GM19395 (cell line): ENCODE measurements around the gene SCAI.
A peak's percentile ranks its signal among the peaks of the same experiment; 100 is the strongest.
"Not testable (repeated sequence)": the region's sequence is repeated elsewhere in the genome, so short reads cannot be mapped to it uniquely, and the experiment has no call there.

Experiments used
- ATAC-seq: cut with Tn5 transposase; IDR thresholded peaks from one replicate; pipeline ENCODE4 v1.9.1; 2021; ENCODE audit warnings: mild to moderate bottlenecking, moderate library complexity; ENCODE audit not compliant: unreplicated experiment

The SCAI gene

GRCh38 chr9:125143377-125144090 is at the start of gene SCAI:
Gene SCAI (minus strand): TSS chr9:125143528. CDS start chr9:125143437, 91 bp downstream.
- ATAC-seq: peak; percentile 98

- ATAC-seq: no peak
These were observed 47.1 kb upstream of the SCAI start for GRCh38 chr9:125190361-125190801.

GRCh38 chr9:125189361-125190289 is 46.3 kb upstream of the SCAI start, which contains the start of gene PPP6C:
Gene PPP6C (minus strand): TSS chr9:125189803. CDS start chr9:125189718, 85 bp downstream.
- ATAC-seq: peak; percentile 91

GRCh38 chr9:125189011-125189360 is 45.7 kb upstream of the SCAI start:
- peak; percentile 35 for ATAC-seq

GRCh38 chr9:125183561-125183960 is 40.2 kb upstream of the SCAI start:
- ATAC-seq: no peak

- ATAC-seq: no peak
These were observed 39.7 kb upstream of the SCAI start for GRCh38 chr9:125183054-125183453.

GRCh38 chr9:125181756-125182155 is 38.4 kb upstream of the SCAI start:
- not testable (repeated sequence) for ATAC-seq

- no peak for ATAC-seq
These were observed 37.5 kb upstream of the SCAI start for GRCh38 chr9:125180876-125181275.

- ATAC-seq: not testable (repeated sequence)
These were observed 36.4 kb upstream of the SCAI start for GRCh38 chr9:125179776-125180175.

- no peak for ATAC-seq
These were observed 34.6 kb upstream of the SCAI start for GRCh38 chr9:125177888-125178287.

- ATAC-seq: no peak
These were observed 33.3 kb upstream of the SCAI start for GRCh38 chr9:125176636-125177035.

- no peak for ATAC-seq
These were observed 28.9 kb upstream of the SCAI start for GRCh38 chr9:125172031-125172755.

GRCh38 chr9:125169895-125170294 is 26.6 kb upstream of the SCAI start:
- ATAC-seq: no peak

GRCh38 chr9:125166762-125167161 is 23.4 kb upstream of the SCAI start:
- no peak for ATAC-seq

GRCh38 chr9:125162891-125163290 is 19.6 kb upstream of the SCAI start:
- ATAC-seq: not testable (repeated sequence)

- ATAC-seq: no peak
These were observed 18.1 kb upstream of the SCAI start for GRCh38 chr9:125161284-125161918.

- ATAC-seq: no peak
These were observed 17.4 kb upstream of the SCAI start for GRCh38 chr9:125160750-125161149.

GRCh38 chr9:125156551-125156950 is 13.2 kb upstream of the SCAI start:
- no peak for ATAC-seq

- ATAC-seq: no peak
These were observed 10.5 kb upstream of the SCAI start for GRCh38 chr9:125153712-125154367.

- ATAC-seq: no peak
These were observed 8.4 kb upstream of the SCAI start for GRCh38 chr9:125151730-125152129.
